GM12878 (cell line): ENCODE measurements around the gene HK1. TPM values are rescaled to one million over a fixed set of nuclear protein-coding genes. Genes with fewer than 3 reads are reported as not detected.

Source experiments
- ATAC-seq: fragments of 200-7000 bp; cut with Tn5 transposase; 3 replicates; pipeline ENCODE4 v1.9.1; 2020; ENCODE audit warnings: mild to moderate bottlenecking, moderate library complexity
- BruUV-seq: library from RNA; stranded (reverse); fragments of 400-500 nt; replicated peaks from 2 replicates; lab custom pipeline; 2021; lab: Mats Ljungman, UMichigan
- CTCF ChIA-PET: fragments of 300-600 bp; sonication (Branson Sonifier 250); formaldehyde crosslinking; extraction: SDS; loops from one replicate; lab custom pipeline; 2021; ENCODE audit warnings: inconsistent platforms; lab: Yijun Ruan, JAX
- POLR2A ChIA-PET: fragments of 350-600 bp; formaldehyde crosslinking; extraction: SDS; loops from one replicate; lab custom pipeline; 2021; ENCODE audit warnings: inconsistent platforms; lab: Charles Lee
- RAD21 ChIA-PET: fragments of 300-600 bp; sonication (Branson Sonifier 250); formaldehyde crosslinking; loops from one replicate; lab custom pipeline; 2023; ENCODE audit warnings: antibody characterized with exemption; ENCODE audit not compliant: unreplicated experiment; lab: Charles Lee
- SMC1A ChIA-PET: fragments of 300-600 bp; sonication (Branson Sonifier 250); formaldehyde crosslinking; loops from one replicate; lab custom pipeline; 2023; ENCODE audit not compliant: unreplicated experiment, uncharacterized antibody; lab: Charles Lee
- DNase-seq: peaks from one replicate; pipeline ENCODE4 v3.0.0-alpha.2; 2011; ENCODE audit warnings: low read depth, low spot score
- FAIRE-seq: peaks from 3 replicates; lab custom pipeline; 2011; peaks lifted over from hg19 to GRCh38; lab: Jason Lieb, UNC
- H2AFZ ChIP-seq: 2 replicates; pipeline ENCODE4 v1.6.0; 2011; ENCODE audit warnings: low read depth, low read length, control low read depth; ENCODE audit not compliant: control insufficient read depth
- H3K27ac ChIP-seq: 2 replicates; pipeline ENCODE4 v1.5.1; 2011; ENCODE audit warnings: control low read depth; ENCODE audit not compliant: control insufficient read depth, insufficient read depth
- H3K27me3 ChIP-seq, 2 experiments: replicated peaks in 1 of 2; 2 replicates each; pipeline versions ENCODE4 v1.6.0 to v1.6.1; 2011; ENCODE audit warnings: low read length in 1 of 2; ENCODE audit not compliant: control insufficient read depth in 2 of 2, insufficient read depth in 2 of 2
- H3K36me3 ChIP-seq, 2 experiments: 2 replicates each; pipeline ENCODE4 v1.5.1; 2011; ENCODE audit warnings: low read length in 1 of 2; ENCODE audit not compliant: control insufficient read depth in 2 of 2, insufficient read depth in 2 of 2
- H3K4me1 ChIP-seq: 2 replicates; pipeline ENCODE4 v1.6.1; 2011; ENCODE audit warnings: mild to moderate bottlenecking, low read length, moderate library complexity, mixed read lengths; ENCODE audit not compliant: control insufficient read depth, insufficient read depth
- H3K4me2 ChIP-seq: 2 replicates; pipeline ENCODE4 v1.6.0; 2011; ENCODE audit warnings: control low read depth; ENCODE audit not compliant: control insufficient read depth, insufficient read depth
- H3K4me3 ChIP-seq: fragments of 200-600 bp; sonication (generic); 2 replicates; pipeline ENCODE4 v1.5.1; 2016
- H3K79me2 ChIP-seq: 2 replicates; pipeline ENCODE4 v1.6.0; 2011; ENCODE audit warnings: low read length; ENCODE audit not compliant: control insufficient read depth, insufficient read depth
- H3K9ac ChIP-seq: 2 replicates; pipeline ENCODE4 v1.8.0; 2011; ENCODE audit warnings: low read length, control low read depth, mixed read lengths; ENCODE audit not compliant: control insufficient read depth, insufficient read depth
- H3K9me3 ChIP-seq: replicated peaks from 3 replicates; pipeline ENCODE4 v1.5.1; 2011; ENCODE audit warnings: mild to moderate bottlenecking, low read length; ENCODE audit not compliant: control insufficient read depth, insufficient read depth
- H4K20me1 ChIP-seq: 2 replicates; pipeline ENCODE4 v1.6.0; 2011; ENCODE audit not compliant: control insufficient read depth, insufficient read depth
- BMI1 ChIP-seq: fragments of 450-650 bp; IDR thresholded peaks from 2 replicates; pipeline ENCODE4 v1.6.1; 2016; ENCODE audit warnings: mild to moderate bottlenecking, moderate library complexity, borderline replicate concordance
- CREB1 ChIP-seq: IDR thresholded peaks from 2 replicates; pipeline ENCODE4 v1.6.1; 2012; ENCODE audit warnings: low read depth, mild to moderate bottlenecking, inconsistent platforms
- HDAC2 ChIP-seq: fragments of 200-600 bp; sonication (generic); IDR thresholded peaks from 2 replicates; pipeline ENCODE4 v1.6.1; 2017
- SMC3 ChIP-seq: IDR thresholded peaks from 2 replicates; pipeline ENCODE4 v1.6.1; 2011; ENCODE audit warnings: low read length, improper control_type of control experiment, borderline replicate concordance
- SRF ChIP-seq, 2 experiments: IDR thresholded peaks; 2 replicates each; pipeline ENCODE4 v1.6.1; 2011; ENCODE audit warnings: low read depth in 2 of 2, low read length in 2 of 2, mild to moderate bottlenecking in 1 of 2, moderate library complexity in 1 of 2
- TCF3 ChIP-seq: IDR thresholded peaks from 2 replicates; pipeline ENCODE4 v1.6.1; 2012; ENCODE audit warnings: low read depth, mild to moderate bottlenecking, low read length, borderline replicate concordance; ENCODE audit not compliant: insufficient read depth
- ZZZ3 ChIP-seq: IDR thresholded peaks from 2 replicates; pipeline ENCODE4 v1.6.1; 2011; ENCODE audit warnings: low read depth; ENCODE audit not compliant: control insufficient read depth, insufficient read length
- WGBS: methylation state at CpG from one replicate; pipeline ENCODE4 v1.1.6; 2016; ENCODE audit warnings: low lambda C conversion rate; ENCODE audit not compliant: insufficient replicate concordance, insufficient coverage; ENCODE audit errors: missing lambda C conversion rate; 5-methylcytosine and 5-hydroxymethylcytosine counted together
- in situ Hi-C: fragments of 300-500 bp; cut with MboI; formaldehyde crosslinking; loops from 9 replicates; pipeline ENCODE4 v1.14.3; 2018; ENCODE audit warnings: mixed read lengths
- intact Hi-C: fragments of 100-400 bp; cut with micrococcal nuclease; formaldehyde crosslinking; loops from one replicate; pipeline ENCODE4 v1.14.2; 2022; ENCODE audit not compliant: unreplicated experiment
- polyA plus RNA-seq, 11 experiments: library from polyadenylated mRNA; depleted of rRNA in 4 of 11; unstranded in 6 of 11; stranded (reverse) in 5 of 11; fragments of >200 nt; fragmentation: Nextera tagmentation in 4 of 11; fragmentation: Illumina TruSeq in 1 of 11; extraction: Ambion mirVana in 4 of 11; extraction: Trizol in 1 of 11; gene quantifications; 1 replicate in 1 of 11; 2 replicates in 10 of 11; pipeline versions ENCODE4 v1.2.1 to v1.2.3, GENCODE V29; 2011 to 2016; ENCODE audit warnings: inconsistent platforms in 2 of 11, missing spikeins in 2 of 11, low read depth in 1 of 11
- total RNA-seq, 4 experiments: library from RNA; depleted of rRNA in 3 of 4; stranded (reverse); fragments of >200 nt in 3 of 4; fragmentation: Illumina TruSeq in 1 of 4; extraction: Trizol in 1 of 4; gene quantifications; 2 replicates each; pipeline versions ENCODE4 v1.2.1 to v1.2.3, GENCODE V29; 2013 to 2021
- TF ChIP-seq, protein P1 (sequence below): IDR thresholded peaks from 2 replicates; pipeline ENCODE4 v1.6.1; 2012; ENCODE audit warnings: low read depth, low read length, improper control_type of control experiment
- TF ChIP-seq, protein P2 (sequence below): fragments of 450-650 bp; IDR thresholded peaks from 2 replicates; pipeline ENCODE4 v1.6.1; 2017; ENCODE audit warnings: mild to moderate bottlenecking, low read depth, inconsistent platforms; ENCODE audit not compliant: poor library complexity, severe bottlenecking
- TF ChIP-seq, protein P3 (sequence below), 3 experiments: IDR thresholded peaks in 2 of 3; conservative IDR thresholded peaks in 1 of 3; 2 replicates each; pipeline ENCODE4 v1.5.1; 2011; ENCODE audit warnings: low read depth in 3 of 3, low read length in 3 of 3, mild to moderate bottlenecking in 3 of 3, control low read depth in 2 of 3, moderate library complexity in 2 of 3, inconsistent platforms in 1 of 3, mixed read lengths in 1 of 3; ENCODE audit not compliant: control insufficient read depth in 2 of 3, insufficient read depth in 1 of 3; ENCODE audit errors: extremely low read depth in 1 of 3
- TF ChIP-seq, protein P4 (sequence below): fragments of 450-650 bp; IDR thresholded peaks from 2 replicates; pipeline ENCODE4 v1.6.1; 2017; ENCODE audit warnings: mild to moderate bottlenecking, moderate library complexity

HK1 gene
- total and polyA plus RNA-seq, 10 of the 15 experiments (the other 5 are each of a cell fraction or from before 2014, with no cell fraction given), result 3.4 to 77.3 (median 46.6) TPM

DNA sequence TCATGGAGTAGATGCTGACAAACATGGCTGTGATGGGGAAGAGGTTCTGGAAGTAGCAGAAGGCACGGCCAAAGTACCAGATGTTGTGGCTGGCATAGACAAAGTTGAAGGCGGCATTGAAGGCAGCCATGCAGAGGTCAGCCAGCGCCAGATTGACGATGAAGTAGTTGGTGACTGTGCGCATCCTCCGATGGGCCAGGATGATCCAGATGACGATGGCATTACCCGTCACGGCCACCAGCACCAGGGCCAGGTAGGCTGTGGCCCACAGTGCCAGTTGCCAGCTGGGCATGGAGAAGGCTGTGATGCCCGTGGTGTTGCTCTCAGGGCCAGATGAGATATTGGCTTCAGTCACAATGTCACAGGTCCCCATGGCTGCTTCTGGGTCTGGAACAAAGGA is 137.7 kb downstream of the HK1 start:
- Histone ChIP-seq H3K79me2 (no peaks in the 10 kb centered on the region), H3K36me3 (no peaks in the 10 kb centered on the region), H4K20me1 (no peaks in the 10 kb centered on the region), H3K27me3 (no peaks in the 10 kb centered on the region; a peak in 2 of 4 replicates), H3K27ac (no peak overlapping the region), H3K4me2 (no peak overlapping the region), H3K4me1 (peaks cover 2% of the 10 kb centered on the region; the same call in 1 of the 2 replicates), H2AFZ (no peak overlapping the region), H3K9ac (no peak overlapping the region), H3K4me3 (no peak overlapping the region), H3K9me3 (no peaks in the 10 kb centered on the region)
- DNase-seq, result no peak
- FAIRE-seq, result no peak
- SMC1A ChIA-PET, result no interaction called here
- 58% methylated on average over 10 of the region's 10 CpGs for WGBS
- CTCF ChIA-PET, result no interaction called here
- no peak for ATAC-seq
- no TSS peak for BruUV-seq
- TF ChIP-seq SRF (IDR thresholded peaks at IDR 0.05; ENCODE audit: low read depth in 2 of 2, low read length in 2 of 2) (no peak), HDAC2 (no peak), BMI1 (no peak), CREB1 (no peak), ZZZ3 (no peak), SMC3 (no peak), TCF3 (no peak)
- TF ChIP-seq, protein P1, sequence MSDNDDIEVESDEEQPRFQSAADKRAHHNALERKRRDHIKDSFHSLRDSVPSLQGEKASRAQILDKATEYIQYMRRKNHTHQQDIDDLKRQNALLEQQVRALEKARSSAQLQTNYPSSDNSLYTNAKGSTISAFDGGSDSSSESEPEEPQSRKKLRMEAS, result no peak
- TF ChIP-seq, protein P2, sequence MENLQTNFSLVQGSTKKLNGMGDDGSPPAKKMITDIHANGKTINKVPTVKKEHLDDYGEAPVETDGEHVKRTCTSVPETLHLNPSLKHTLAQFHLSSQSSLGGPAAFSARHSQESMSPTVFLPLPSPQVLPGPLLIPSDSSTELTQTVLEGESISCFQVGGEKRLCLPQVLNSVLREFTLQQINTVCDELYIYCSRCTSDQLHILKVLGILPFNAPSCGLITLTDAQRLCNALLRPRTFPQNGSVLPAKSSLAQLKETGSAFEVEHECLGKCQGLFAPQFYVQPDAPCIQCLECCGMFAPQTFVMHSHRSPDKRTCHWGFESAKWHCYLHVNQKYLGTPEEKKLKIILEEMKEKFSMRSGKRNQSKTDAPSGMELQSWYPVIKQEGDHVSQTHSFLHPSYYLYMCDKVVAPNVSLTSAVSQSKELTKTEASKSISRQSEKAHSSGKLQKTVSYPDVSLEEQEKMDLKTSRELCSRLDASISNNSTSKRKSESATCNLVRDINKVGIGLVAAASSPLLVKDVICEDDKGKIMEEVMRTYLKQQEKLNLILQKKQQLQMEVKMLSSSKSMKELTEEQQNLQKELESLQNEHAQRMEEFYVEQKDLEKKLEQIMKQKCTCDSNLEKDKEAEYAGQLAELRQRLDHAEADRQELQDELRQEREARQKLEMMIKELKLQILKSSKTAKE, result no peak
- TF ChIP-seq, protein P3, sequence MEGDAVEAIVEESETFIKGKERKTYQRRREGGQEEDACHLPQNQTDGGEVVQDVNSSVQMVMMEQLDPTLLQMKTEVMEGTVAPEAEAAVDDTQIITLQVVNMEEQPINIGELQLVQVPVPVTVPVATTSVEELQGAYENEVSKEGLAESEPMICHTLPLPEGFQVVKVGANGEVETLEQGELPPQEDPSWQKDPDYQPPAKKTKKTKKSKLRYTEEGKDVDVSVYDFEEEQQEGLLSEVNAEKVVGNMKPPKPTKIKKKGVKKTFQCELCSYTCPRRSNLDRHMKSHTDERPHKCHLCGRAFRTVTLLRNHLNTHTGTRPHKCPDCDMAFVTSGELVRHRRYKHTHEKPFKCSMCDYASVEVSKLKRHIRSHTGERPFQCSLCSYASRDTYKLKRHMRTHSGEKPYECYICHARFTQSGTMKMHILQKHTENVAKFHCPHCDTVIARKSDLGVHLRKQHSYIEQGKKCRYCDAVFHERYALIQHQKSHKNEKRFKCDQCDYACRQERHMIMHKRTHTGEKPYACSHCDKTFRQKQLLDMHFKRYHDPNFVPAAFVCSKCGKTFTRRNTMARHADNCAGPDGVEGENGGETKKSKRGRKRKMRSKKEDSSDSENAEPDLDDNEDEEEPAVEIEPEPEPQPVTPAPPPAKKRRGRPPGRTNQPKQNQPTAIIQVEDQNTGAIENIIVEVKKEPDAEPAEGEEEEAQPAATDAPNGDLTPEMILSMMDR (IDR thresholded peaks at IDR 0.05 in 2 of 3, conservative IDR thresholded peaks at IDR 0.05 in 1 of 3; ENCODE audit: control insufficient read depth in 2 of 3, extremely low read depth in 1 of 3, insufficient read depth in 1 of 3, low read depth in 3 of 3, low read length in 3 of 3), result no peak
- TF ChIP-seq, protein P4, sequence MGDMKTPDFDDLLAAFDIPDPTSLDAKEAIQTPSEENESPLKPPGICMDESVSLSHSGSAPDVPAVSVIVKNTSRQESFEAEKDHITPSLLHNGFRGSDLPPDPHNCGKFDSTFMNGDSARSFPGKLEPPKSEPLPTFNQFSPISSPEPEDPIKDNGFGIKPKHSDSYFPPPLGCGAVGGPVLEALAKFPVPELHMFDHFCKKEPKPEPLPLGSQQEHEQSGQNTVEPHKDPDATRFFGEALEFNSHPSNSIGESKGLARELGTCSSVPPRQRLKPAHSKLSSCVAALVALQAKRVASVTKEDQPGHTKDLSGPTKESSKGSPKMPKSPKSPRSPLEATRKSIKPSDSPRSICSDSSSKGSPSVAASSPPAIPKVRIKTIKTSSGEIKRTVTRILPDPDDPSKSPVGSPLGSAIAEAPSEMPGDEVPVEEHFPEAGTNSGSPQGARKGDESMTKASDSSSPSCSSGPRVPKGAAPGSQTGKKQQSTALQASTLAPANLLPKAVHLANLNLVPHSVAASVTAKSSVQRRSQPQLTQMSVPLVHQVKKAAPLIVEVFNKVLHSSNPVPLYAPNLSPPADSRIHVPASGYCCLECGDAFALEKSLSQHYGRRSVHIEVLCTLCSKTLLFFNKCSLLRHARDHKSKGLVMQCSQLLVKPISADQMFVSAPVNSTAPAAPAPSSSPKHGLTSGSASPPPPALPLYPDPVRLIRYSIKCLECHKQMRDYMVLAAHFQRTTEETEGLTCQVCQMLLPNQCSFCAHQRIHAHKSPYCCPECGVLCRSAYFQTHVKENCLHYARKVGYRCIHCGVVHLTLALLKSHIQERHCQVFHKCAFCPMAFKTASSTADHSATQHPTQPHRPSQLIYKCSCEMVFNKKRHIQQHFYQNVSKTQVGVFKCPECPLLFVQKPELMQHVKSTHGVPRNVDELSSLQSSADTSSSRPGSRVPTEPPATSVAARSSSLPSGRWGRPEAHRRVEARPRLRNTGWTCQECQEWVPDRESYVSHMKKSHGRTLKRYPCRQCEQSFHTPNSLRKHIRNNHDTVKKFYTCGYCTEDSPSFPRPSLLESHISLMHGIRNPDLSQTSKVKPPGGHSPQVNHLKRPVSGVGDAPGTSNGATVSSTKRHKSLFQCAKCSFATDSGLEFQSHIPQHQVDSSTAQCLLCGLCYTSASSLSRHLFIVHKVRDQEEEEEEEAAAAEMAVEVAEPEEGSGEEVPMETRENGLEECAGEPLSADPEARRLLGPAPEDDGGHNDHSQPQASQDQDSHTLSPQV, result no peak
- RAD21 ChIA-PET, result no interaction called here
- intact Hi-C loops (no loop called here), in situ Hi-C loops (loop anchor here (10.0 kb wide), 1 partner anchor 219 kb away; the partner anchor contains the start of gene FAM241B)
- POLR2A ChIA-PET, result no interaction called here
